IPS-20b (cell line): ENCODE results near the gene OTOL1.

Experiments used
- H3K27ac ChIP-seq: one replicate; pipeline ENCODE4 v1.5.1; 2013; ENCODE audit warnings: low read length
- H3K27me3 ChIP-seq: 2 replicates; pipeline ENCODE4 v1.6.1; 2013; ENCODE audit warnings: mild to moderate bottlenecking, low read length, inconsistent platforms; ENCODE audit not compliant: insufficient read depth
- H3K36me3 ChIP-seq: 2 replicates; pipeline ENCODE4 v1.6.1; 2013; ENCODE audit warnings: low read depth, mild to moderate bottlenecking, inconsistent platforms, low read length, moderate library complexity; ENCODE audit not compliant: insufficient read depth
- H3K4me1 ChIP-seq: 2 replicates; pipeline ENCODE4 v1.6.1; 2013; ENCODE audit warnings: mild to moderate bottlenecking, control low read depth, inconsistent platforms, low read length, moderate library complexity; ENCODE audit not compliant: insufficient read depth
- H3K4me3 ChIP-seq: 2 replicates; pipeline ENCODE4 v1.5.1; 2013; ENCODE audit warnings: mild to moderate bottlenecking, low read length, inconsistent platforms
- H3K9ac ChIP-seq: 2 replicates; pipeline ENCODE4 v1.6.1; 2013; ENCODE audit warnings: low read depth, mild to moderate bottlenecking, inconsistent platforms, low read length, moderate library complexity
- H3K9me3 ChIP-seq: 2 replicates; pipeline ENCODE4 v1.6.1; 2013; ENCODE audit warnings: mild to moderate bottlenecking, low read depth, low read length, inconsistent platforms; ENCODE audit not compliant: insufficient read depth

The OTOL1 gene

GRCh38 chr3:161496508-161496907 is at the start of gene OTOL1:
Gene OTOL1, plus strand, starts transcription at chr3:161496808. Its CDS starts 0 bp downstream, at chr3:161496808.
- H3K36me3 ChIP-seq, result no peaks in the 10 kb centered on the region

DNA sequence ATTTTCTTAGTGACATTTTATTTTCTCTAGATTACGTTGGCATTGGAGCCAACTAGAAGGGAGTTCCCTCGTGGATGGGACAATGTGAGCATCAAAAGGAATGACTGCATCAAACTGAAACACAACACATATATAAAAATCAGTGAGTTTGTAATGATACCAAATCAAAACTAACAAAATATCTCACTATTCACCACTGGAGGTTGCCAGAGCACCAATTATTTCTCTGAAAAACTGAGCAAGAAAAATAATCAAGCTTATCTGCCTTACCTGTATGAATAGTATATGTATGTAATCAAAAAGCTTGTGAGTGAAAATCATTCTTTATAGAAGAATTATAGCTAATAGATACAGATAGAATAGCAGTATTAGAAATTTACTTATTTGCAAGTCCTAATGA is 46.8 kb upstream of the OTOL1 start:
- Histone ChIP-seq H3K9ac (no peak overlapping the region), H3K4me1 (no peaks in the 10 kb centered on the region), H3K36me3 (no peaks in the 10 kb centered on the region), H3K27me3 (no peaks in the 10 kb centered on the region), H3K27ac (no peak overlapping the region), H3K9me3 (no peaks in the 10 kb centered on the region), H3K4me3 (no peak overlapping the region)

More at GRCh38 chr3:161496508-161496907, at the start of gene OTOL1:
- Histone ChIP-seq H3K27ac (no peak within 1 kb of the TSS), H3K9me3 (peaks cover 5% of the 10 kb centered on the region; the same call in 1 of the 2 replicates), H3K4me3 (no peak within 1 kb of the TSS), H3K4me1 (peaks cover 3% of the 10 kb centered on the region; the same call in 1 of the 2 replicates), H3K9ac (no peak within 1 kb of the TSS), H3K27me3 (no peaks in the 10 kb centered on the region)

DNA sequence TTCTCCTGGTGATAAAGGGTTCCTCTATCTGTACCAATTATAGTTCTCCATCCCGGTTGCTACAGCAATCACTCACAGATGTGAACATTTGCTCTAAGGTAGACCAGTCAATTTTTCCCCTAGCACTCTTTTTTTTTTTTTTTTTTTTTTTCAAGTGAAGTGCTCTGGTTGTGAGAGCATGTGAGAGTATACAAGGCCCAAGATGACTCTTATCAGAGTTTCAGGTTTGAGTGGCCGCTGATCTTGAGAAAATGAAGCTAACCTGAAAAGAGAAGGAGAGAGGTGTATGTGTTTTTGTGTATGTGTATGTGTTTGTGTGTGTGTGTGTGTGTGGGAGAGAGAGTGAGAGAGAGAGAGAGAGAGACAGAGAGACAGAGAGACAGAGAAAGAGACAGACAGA is 44.4 kb upstream of the OTOL1 start:
- no peaks in the 10 kb centered on the region for H3K9me3 ChIP-seq
- no peak overlapping the region for H3K4me3 ChIP-seq

DNA sequence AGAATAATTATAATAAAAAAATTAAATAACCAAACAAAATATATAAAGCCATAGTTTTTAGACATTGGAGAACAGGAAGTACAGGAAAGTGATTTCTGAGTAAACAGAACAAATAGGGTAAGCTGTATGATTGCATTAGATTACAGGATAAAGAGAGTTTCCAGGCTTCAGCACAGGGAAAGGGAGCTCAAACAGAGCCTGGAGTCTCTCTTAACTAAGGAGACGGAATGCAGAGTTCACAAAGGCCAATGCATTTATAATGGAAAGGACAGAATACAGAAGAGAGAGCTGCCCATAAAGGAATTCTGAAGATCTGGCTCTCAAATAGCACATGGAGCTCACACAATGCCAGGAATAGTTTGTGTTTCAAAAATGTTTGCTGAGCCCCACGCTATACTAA is 42.0 kb upstream of the OTOL1 start:
- Histone ChIP-seq H3K4me3 (no peak overlapping the region), H3K27me3 (no peaks in the 10 kb centered on the region), H3K27ac (no peak overlapping the region), H3K4me1 (no peaks in the 10 kb centered on the region), H3K36me3 (no peaks in the 10 kb centered on the region), H3K9ac (no peak overlapping the region), H3K9me3 (no peaks in the 10 kb centered on the region)

More for the DNA sequence above, 44.4 kb upstream of the OTOL1 start:
- Histone ChIP-seq H3K27me3 (no peaks in the 10 kb centered on the region), H3K9ac (no peak overlapping the region), H3K36me3 (no peaks in the 10 kb centered on the region), H3K4me1 (no peaks in the 10 kb centered on the region), H3K27ac (no peak overlapping the region)

GRCh38 chr3:161455962-161456361 is 40.6 kb upstream of the OTOL1 start:
- Histone ChIP-seq H3K27me3 (no peaks in the 10 kb centered on the region), H3K9ac (no peak overlapping the region), H3K4me3 (no peak overlapping the region), H3K27ac (no peak overlapping the region), H3K9me3 (no peaks in the 10 kb centered on the region), H3K4me1 (no peaks in the 10 kb centered on the region), H3K36me3 (no peaks in the 10 kb centered on the region)

GRCh38 chr3:161462138-161462537 is 34.5 kb upstream of the OTOL1 start:
- Histone ChIP-seq H3K27me3 (no peaks in the 10 kb centered on the region), H3K4me1 (no peaks in the 10 kb centered on the region), H3K9me3 (peaks cover 5% of the 10 kb centered on the region; the same call in 1 of the 2 replicates), H3K9ac (no peak overlapping the region), H3K27ac (no peak overlapping the region), H3K36me3 (no peaks in the 10 kb centered on the region), H3K4me3 (no peak overlapping the region)

DNA sequence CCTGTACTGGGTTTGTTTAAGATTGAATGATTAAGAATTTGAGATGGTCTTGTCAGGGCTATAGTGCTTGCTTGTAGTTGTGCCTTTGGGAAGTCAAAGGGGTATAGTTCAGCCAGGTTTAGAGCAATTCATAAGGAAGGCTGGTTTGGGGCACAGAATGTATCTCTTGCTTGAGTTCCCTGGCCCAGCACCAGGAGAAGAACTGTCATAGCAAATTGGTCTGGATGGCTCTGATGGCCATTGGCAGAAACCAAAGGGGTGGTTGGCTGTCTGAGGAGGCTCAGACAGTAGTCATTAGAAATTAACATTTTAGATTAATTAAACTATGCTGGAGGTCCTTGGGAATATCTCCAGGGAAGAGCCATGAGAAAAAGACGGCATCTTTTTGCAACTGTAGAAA is 25.4 kb upstream of the OTOL1 start:
- no peak overlapping the region for H3K9ac ChIP-seq
- peaks cover 8% of the 10 kb centered on the region; the same call in 1 of the 2 replicates for H3K4me1 ChIP-seq
- no peaks in the 10 kb centered on the region for H3K9me3 ChIP-seq
- no peak overlapping the region for H3K27ac ChIP-seq
- no peak overlapping the region for H3K4me3 ChIP-seq
- H3K27me3 ChIP-seq, result no peaks in the 10 kb centered on the region
- H3K36me3 ChIP-seq, result no peaks in the 10 kb centered on the region

DNA sequence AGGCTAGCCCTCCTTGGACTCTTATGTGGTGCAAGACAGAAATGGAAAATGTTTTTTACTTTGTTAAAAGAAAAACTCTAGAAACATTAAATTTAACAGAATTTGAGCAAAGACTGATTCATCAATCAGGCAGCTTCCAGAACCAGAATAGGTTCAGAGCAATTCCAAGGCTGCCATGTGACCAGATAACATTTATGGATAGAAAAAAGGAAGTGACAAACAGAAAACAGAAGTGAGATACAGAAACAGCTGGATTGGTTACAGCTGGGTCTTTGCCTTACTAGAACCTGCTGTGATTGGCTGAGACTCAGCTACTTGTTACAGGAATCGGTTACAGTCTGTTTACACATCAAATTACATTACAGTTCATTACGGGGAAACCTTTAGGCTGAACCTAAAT is 22.5 kb upstream of the OTOL1 start:
- Histone ChIP-seq H3K27ac (no peak overlapping the region), H3K4me3 (no peak overlapping the region), H3K9ac (no peak overlapping the region), H3K4me1 (peaks cover 8% of the 10 kb centered on the region; the same call in 1 of the 2 replicates), H3K36me3 (no peaks in the 10 kb centered on the region), H3K9me3 (no peaks in the 10 kb centered on the region), H3K27me3 (no peaks in the 10 kb centered on the region)

DNA sequence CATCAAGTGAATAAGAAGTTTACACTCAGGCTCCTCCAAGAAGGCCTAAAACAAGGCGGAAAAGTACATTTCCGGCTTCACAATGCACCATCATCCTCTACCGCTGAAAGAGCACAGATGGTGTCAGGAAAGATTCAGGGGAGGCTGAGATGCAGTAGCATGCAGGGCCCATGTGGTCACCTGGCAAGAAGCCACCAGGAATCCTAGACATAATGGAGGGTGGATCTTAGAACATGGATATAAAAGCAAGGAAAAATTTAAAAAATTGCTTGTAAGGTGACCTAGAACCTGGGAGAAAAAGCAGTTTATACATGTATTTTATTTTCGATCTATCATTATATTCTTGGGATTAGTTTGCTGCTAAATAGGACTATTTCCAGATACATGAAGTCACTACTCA is 21.9 kb upstream of the OTOL1 start:
- Histone ChIP-seq H3K4me1 (peaks cover 8% of the 10 kb centered on the region; the same call in 1 of the 2 replicates), H3K9me3 (no peaks in the 10 kb centered on the region), H3K27me3 (no peaks in the 10 kb centered on the region), H3K27ac (no peak overlapping the region), H3K36me3 (no peaks in the 10 kb centered on the region), H3K9ac (no peak overlapping the region), H3K4me3 (no peak overlapping the region)

DNA sequence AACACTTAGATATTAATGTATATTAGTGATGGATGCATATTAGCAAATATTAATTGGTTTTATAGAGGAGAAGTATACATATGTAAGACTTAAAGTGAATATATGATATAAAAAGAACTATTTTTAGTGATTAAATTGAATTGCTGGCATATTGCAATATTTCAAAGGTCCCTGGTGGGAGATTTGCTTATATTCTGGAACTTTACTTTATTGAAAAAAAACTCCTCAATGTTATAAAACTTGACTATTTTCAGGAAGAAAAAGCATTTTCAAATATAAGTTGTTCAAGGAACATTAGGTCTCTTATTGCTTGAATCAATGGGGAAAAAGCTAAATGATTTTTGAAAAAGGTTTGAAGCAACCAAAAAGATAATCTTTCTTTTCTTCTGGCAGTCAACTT is 21.4 kb upstream of the OTOL1 start:
- peaks cover 8% of the 10 kb centered on the region; the same call in 1 of the 2 replicates for H3K4me1 ChIP-seq
- H3K9ac ChIP-seq, result no peak overlapping the region
- no peaks in the 10 kb centered on the region for H3K36me3 ChIP-seq
- no peak overlapping the region for H3K27ac ChIP-seq
- no peak overlapping the region for H3K4me3 ChIP-seq
- no peaks in the 10 kb centered on the region for H3K27me3 ChIP-seq
- H3K9me3 ChIP-seq, result no peaks in the 10 kb centered on the region

DNA sequence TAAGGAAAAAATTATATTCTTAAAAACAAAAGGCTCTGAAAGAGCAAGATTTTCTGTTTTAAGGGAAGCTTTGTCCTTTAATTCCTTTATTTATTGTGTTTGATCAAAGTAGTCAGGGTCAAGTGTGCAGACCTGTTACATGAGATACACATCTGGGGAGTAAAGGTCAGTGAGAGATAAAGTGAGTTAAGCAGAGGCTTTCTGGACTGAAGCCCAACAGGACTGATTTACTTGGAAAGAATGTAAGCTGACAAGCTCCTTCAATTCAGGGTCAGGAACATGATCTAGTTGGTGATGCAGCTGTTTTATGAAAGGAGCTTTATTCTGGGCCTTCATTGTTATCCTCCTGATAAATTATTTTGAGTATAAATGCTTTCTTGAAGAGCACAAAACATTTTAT is 20.7 kb upstream of the OTOL1 start:
- H3K4me1 ChIP-seq, result peaks cover 8% of the 10 kb centered on the region; the same call in 1 of the 2 replicates
- H3K4me3 ChIP-seq, result no peak overlapping the region

GRCh38 chr3:161484226-161484625 is 12.4 kb upstream of the OTOL1 start:
- Histone ChIP-seq H3K9me3 (no peaks in the 10 kb centered on the region), H3K36me3 (no peaks in the 10 kb centered on the region), H3K27ac (no peak overlapping the region), H3K4me3 (no peak overlapping the region), H3K27me3 (no peaks in the 10 kb centered on the region), H3K9ac (no peak overlapping the region), H3K4me1 (0 out of 2 replicates have a peak, but pooled peaks cover 3% of the 10 kb centered on the region)

More for the DNA sequence above, 20.7 kb upstream of the OTOL1 start:
- H3K36me3 ChIP-seq, result no peaks in the 10 kb centered on the region
- no peak overlapping the region for H3K27ac ChIP-seq
- no peaks in the 10 kb centered on the region for H3K9me3 ChIP-seq
- H3K27me3 ChIP-seq, result no peaks in the 10 kb centered on the region
- no peak overlapping the region for H3K9ac ChIP-seq
